SK-N-SH (cell line): ENCODE results near the gene PCSK6. TPM values are rescaled to one million over a fixed set of nuclear protein-coding genes. Genes with fewer than 3 reads are reported as not detected.

ENCODE experiments used
- CTCF ChIA-PET: fragments of 300-600, 350-600 bp; formaldehyde crosslinking; extraction: SDS; loops from one replicate; lab custom pipeline; 2021; lab: Yijun Ruan, JAX
- POLR2A ChIA-PET: fragments of 350-600 bp; sonication (Branson Sonifier 250); formaldehyde crosslinking; extraction: SDS; loops from one replicate; lab custom pipeline; 2020; ENCODE audit warnings: antibody characterized with exemption, inconsistent platforms; lab: Yijun Ruan, JAX
- DNase-seq: peaks from one replicate; pipeline ENCODE4 v3.0.0; 2012
- H2AFZ ChIP-seq: fragments of 200-600 bp; sonication (generic); 2 replicates; pipeline ENCODE4 v1.8.1; 2016; ENCODE audit warnings: antibody characterized with exemption, mild to moderate bottlenecking, low read depth
- H3F3A ChIP-seq: fragments of 200-600 bp; sonication (generic); replicated peaks from 2 replicates; pipeline ENCODE3; 2016; ENCODE audit warnings: antibody characterized with exemption, mild to moderate bottlenecking; ENCODE audit not compliant: insufficient read depth
- H3K27ac ChIP-seq, 2 experiments: fragments of 200-500 bp in 1 of 2; fragments of 200-600 bp in 1 of 2; sonication (Bioruptor generic) in 1 of 2; sonication (generic), shearing (Covaris generic) in 1 of 2; 2 replicates each; pipeline versions ENCODE4 v1.5.1 to v1.6.1; 2014 to 2016; ENCODE audit warnings: low read depth in 2 of 2, inconsistent platforms in 1 of 2, low read length in 1 of 2, mild to moderate bottlenecking in 1 of 2, mixed read lengths in 1 of 2
- H3K27me3 ChIP-seq: fragments of 200-600 bp; sonication (generic), shearing (Covaris generic); 2 replicates; pipeline ENCODE4 v1.6.1; 2016; ENCODE audit warnings: mixed run types; ENCODE audit not compliant: insufficient read depth
- H3K36me3 ChIP-seq, 2 experiments: fragments of 200-500 bp in 1 of 2; fragments of 200-600 bp in 1 of 2; sonication (Bioruptor generic) in 1 of 2; sonication (generic) in 1 of 2; replicated peaks in 1 of 2; 2 replicates each; pipeline versions ENCODE3 to v1.5.1; 2014 to 2016; ENCODE audit warnings: low read length in 1 of 2, mild to moderate bottlenecking in 1 of 2; ENCODE audit not compliant: insufficient read depth in 2 of 2, control insufficient read depth in 1 of 2
- H3K4me1 ChIP-seq, 2 experiments: fragments of 200-500 bp in 1 of 2; fragments of 200-600 bp in 1 of 2; sonication (Bioruptor generic) in 1 of 2; sonication (generic), shearing (Covaris generic) in 1 of 2; 2 replicates each; pipeline versions ENCODE4 v1.5.1 to v1.6.1; 2014 to 2016; ENCODE audit warnings: low read depth in 1 of 2, low read length in 1 of 2, mixed run types in 1 of 2; ENCODE audit not compliant: insufficient read depth in 2 of 2, control insufficient read depth in 1 of 2
- H3K4me2 ChIP-seq: fragments of 200-600 bp; sonication (generic), shearing (Covaris generic); 2 replicates; pipeline ENCODE4 v1.6.1; 2017; ENCODE audit warnings: mixed run types
- H3K4me3 ChIP-seq, 2 experiments: fragments of 200-500 bp in 1 of 2; fragments of 200-600 bp in 1 of 2; sonication (Bioruptor generic) in 1 of 2; sonication (generic), shearing (Covaris generic) in 1 of 2; 2 replicates each; pipeline versions ENCODE4 v1.5.1 to v1.8.1; 2014 to 2016; ENCODE audit warnings: low read depth in 2 of 2, inconsistent platforms in 1 of 2, low read length in 1 of 2, mild to moderate bottlenecking in 1 of 2, mixed read lengths in 1 of 2, moderate library complexity in 1 of 2
- H3K79me2 ChIP-seq: fragments of 200-600 bp; sonication (generic); 2 replicates; pipeline ENCODE4 v1.8.1; 2017; ENCODE audit warnings: mild to moderate bottlenecking; ENCODE audit not compliant: insufficient read depth
- H3K9ac ChIP-seq: fragments of 200-600 bp; sonication (generic); 2 replicates; pipeline ENCODE4 v1.6.1; 2017; ENCODE audit warnings: mixed run types
- H3K9me2 ChIP-seq: fragments of 200-600 bp; sonication (generic); 2 replicates; pipeline ENCODE4 v1.6.1; 2017; ENCODE audit warnings: mixed run types
- H3K9me3 ChIP-seq: fragments of 200-600 bp; sonication (generic); 2 replicates; pipeline ENCODE4 v1.6.1; 2017; ENCODE audit warnings: mixed run types, mild to moderate bottlenecking, moderate library complexity
- H4K20me1 ChIP-seq: fragments of 200-600 bp; sonication (generic); 2 replicates; pipeline ENCODE4 v1.6.1; 2017; ENCODE audit warnings: mild to moderate bottlenecking, mixed run types; ENCODE audit not compliant: insufficient read depth
- FOSL2 ChIP-seq: IDR thresholded peaks from 2 replicates; pipeline ENCODE4 v1.4.0; 2012; ENCODE audit warnings: low read depth, mild to moderate bottlenecking, moderate library complexity, borderline replicate concordance
- FOXM1 ChIP-seq: IDR thresholded peaks from 2 replicates; pipeline ENCODE4 v1.4.0; 2012; ENCODE audit warnings: low read depth, mild to moderate bottlenecking
- GATA2 ChIP-seq: sonication (generic); formaldehyde crosslinking; IDR thresholded peaks from 2 replicates; pipeline ENCODE4 v1.5.0; 2020; ENCODE audit warnings: mild to moderate bottlenecking, missing genetic modification reagents
- MAX ChIP-seq: IDR thresholded peaks from 2 replicates; pipeline ENCODE4 v1.4.0; 2012; ENCODE audit warnings: low read depth
- MEF2A ChIP-seq: IDR thresholded peaks from 2 replicates; pipeline ENCODE4 v1.4.0; 2012; ENCODE audit warnings: low read depth, borderline replicate concordance
- NFIC ChIP-seq: IDR thresholded peaks from 2 replicates; pipeline ENCODE4 v1.4.0; 2012; ENCODE audit warnings: borderline replicate concordance
- POLR2AphosphoS5 ChIP-seq: IDR thresholded peaks from 2 replicates; pipeline ENCODE4 v1.6.1; 2012; ENCODE audit warnings: low read depth, low read length
- RAD21 ChIP-seq: IDR thresholded peaks from 2 replicates; pipeline ENCODE4 v1.6.1; 2012; ENCODE audit warnings: mild to moderate bottlenecking, low read length
- RCOR1 ChIP-seq: fragments of 150-350 bp; IDR thresholded peaks from 2 replicates; pipeline ENCODE4 v1.6.1; 2017; ENCODE audit warnings: antibody characterized with exemption, low read length
- REST ChIP-seq: IDR thresholded peaks from 2 replicates; pipeline ENCODE4 v1.6.1; 2012; ENCODE audit warnings: mild to moderate bottlenecking, low read depth, low read length, moderate library complexity
- RXRA ChIP-seq: IDR thresholded peaks from 2 replicates; pipeline ENCODE4 v1.4.0; 2012; ENCODE audit warnings: low read depth, mild to moderate bottlenecking, borderline replicate concordance
- SIN3A ChIP-seq: IDR thresholded peaks from 2 replicates; pipeline ENCODE4 v1.6.1; 2012; ENCODE audit warnings: low read depth, mild to moderate bottlenecking, low read length, moderate library complexity, borderline replicate concordance
- SMC3 ChIP-seq: IDR thresholded peaks from 2 replicates; pipeline ENCODE4 v1.6.1; 2012; ENCODE audit warnings: low read depth, low read length, improper control_type of control experiment
- TCF12 ChIP-seq: IDR thresholded peaks from 2 replicates; pipeline ENCODE4 v1.4.0; 2012
- YY1 ChIP-seq: IDR thresholded peaks from 2 replicates; pipeline ENCODE4 v1.4.0; 2012; ENCODE audit warnings: low read depth, mild to moderate bottlenecking
- ZBTB33 ChIP-seq: IDR thresholded peaks from 2 replicates; pipeline ENCODE4 v1.4.0; 2012; ENCODE audit warnings: low read depth, borderline replicate concordance
- WGBS: methylation state at CpG from one replicate; pipeline ENCODE4 v1.1.6; 2017; ENCODE audit warnings: low lambda C conversion rate; 5-methylcytosine and 5-hydroxymethylcytosine counted together
- polyA plus RNA-seq, 3 experiments: library from polyadenylated mRNA; depleted of rRNA; stranded (reverse); fragments of >200 nt; gene quantifications; 2 replicates each; pipeline ENCODE4 v1.2.3, GENCODE V29; 2012

The PCSK6 gene
- polyA plus RNA-seq, 1 of the 3 experiments (the other 2 are of a cell fraction) = 0.03 TPM

- POLR2A ChIA-PET = no interaction called here
- Histone ChIP-seq H4K20me1 (no peaks in the 10 kb centered on the region), H2AFZ (no peak overlapping the region), H3K27ac (no peak overlapping the region)
- DNase-seq = no peak
- TF ChIP-seq TCF12 = no peak
- no peak for TF ChIP-seq SIN3A
- TF ChIP-seq FOXM1 = no peak
- TF ChIP-seq RAD21 = no peak
- TF ChIP-seq SMC3 = no peak
- TF ChIP-seq FOSL2 = no peak
- no peak for TF ChIP-seq RCOR1
- TF ChIP-seq MAX = no peak
- no peak for TF ChIP-seq NFIC
- no peak for TF ChIP-seq ZBTB33
- no peak for TF ChIP-seq MEF2A
- no peak for TF ChIP-seq REST
- no peak for TF ChIP-seq POLR2AphosphoS5
- TF ChIP-seq YY1 = no peak
- TF ChIP-seq RXRA = no peak
- TF ChIP-seq GATA2 (CRISPR knock-in tag) = no peak
- TF ChIP-seq, all 33 proteins: peak for 0
- Histone ChIP-seq H3F3A (no peaks in the 10 kb centered on the region), H3K36me3 (no peaks in the 10 kb centered on the region), H3K9me2 (no peaks in the 10 kb centered on the region), H3K79me2 (no peaks in the 10 kb centered on the region), H3K9ac (no peak overlapping the region), H3K4me3 (no peak overlapping the region), H3K9me3 (no peaks in the 10 kb centered on the region), H3K27me3 (no peaks in the 10 kb centered on the region), H3K4me1 (no peaks in the 10 kb centered on the region; a peak in 1 of 4 replicates), H3K4me2 (no peak overlapping the region)
- 84% methylated on average over 7 of the region's 7 CpGs for WGBS
- CTCF ChIA-PET = interaction anchor here (0.7 kb wide), 2 partner anchors 8 to 31 kb away, joined by 3 to 5 read pairs; no protein-coding TSS in a partner anchor
Observed at GRCh38 chr15:101492766-101493692, 3.5 kb upstream of the PCSK6 start.
